Panc1 (cell line): ENCODE data around the gene DIDO1.

Experiments
- CTCF ChIP-seq: fragments of 450-650 bp; IDR thresholded peaks from 2 replicates; pipeline ENCODE4 v1.5.1; 2017; ENCODE audit warnings: mild to moderate bottlenecking
- POLR2AphosphoS5 ChIP-seq: IDR thresholded peaks from 2 replicates; pipeline ENCODE4 v1.6.1; 2012; ENCODE audit warnings: mild to moderate bottlenecking, low read depth, low read length, moderate library complexity
- SIN3A ChIP-seq: IDR thresholded peaks from 2 replicates; pipeline ENCODE4 v1.6.1; 2012; ENCODE audit warnings: low read depth, mild to moderate bottlenecking, low read length, moderate library complexity, borderline replicate concordance; ENCODE audit not compliant: insufficient read depth
- TCF7L2 ChIP-seq: IDR thresholded peaks from 2 replicates; pipeline ENCODE4 v1.6.1; 2011; ENCODE audit warnings: mild to moderate bottlenecking, low read depth, low read length, inconsistent platforms
- TF ChIP-seq, protein P1 (sequence below), 2 experiments: IDR thresholded peaks; 2 replicates each; pipeline ENCODE4 v1.6.1; 2011 to 2012; ENCODE audit warnings: low read depth in 2 of 2, control low read depth in 1 of 2, low read length in 1 of 2, mild to moderate bottlenecking in 1 of 2, moderate library complexity in 1 of 2; ENCODE audit not compliant: insufficient read depth in 1 of 2

- no peak for TF ChIP-seq CTCF
- TF ChIP-seq, protein P1, sequence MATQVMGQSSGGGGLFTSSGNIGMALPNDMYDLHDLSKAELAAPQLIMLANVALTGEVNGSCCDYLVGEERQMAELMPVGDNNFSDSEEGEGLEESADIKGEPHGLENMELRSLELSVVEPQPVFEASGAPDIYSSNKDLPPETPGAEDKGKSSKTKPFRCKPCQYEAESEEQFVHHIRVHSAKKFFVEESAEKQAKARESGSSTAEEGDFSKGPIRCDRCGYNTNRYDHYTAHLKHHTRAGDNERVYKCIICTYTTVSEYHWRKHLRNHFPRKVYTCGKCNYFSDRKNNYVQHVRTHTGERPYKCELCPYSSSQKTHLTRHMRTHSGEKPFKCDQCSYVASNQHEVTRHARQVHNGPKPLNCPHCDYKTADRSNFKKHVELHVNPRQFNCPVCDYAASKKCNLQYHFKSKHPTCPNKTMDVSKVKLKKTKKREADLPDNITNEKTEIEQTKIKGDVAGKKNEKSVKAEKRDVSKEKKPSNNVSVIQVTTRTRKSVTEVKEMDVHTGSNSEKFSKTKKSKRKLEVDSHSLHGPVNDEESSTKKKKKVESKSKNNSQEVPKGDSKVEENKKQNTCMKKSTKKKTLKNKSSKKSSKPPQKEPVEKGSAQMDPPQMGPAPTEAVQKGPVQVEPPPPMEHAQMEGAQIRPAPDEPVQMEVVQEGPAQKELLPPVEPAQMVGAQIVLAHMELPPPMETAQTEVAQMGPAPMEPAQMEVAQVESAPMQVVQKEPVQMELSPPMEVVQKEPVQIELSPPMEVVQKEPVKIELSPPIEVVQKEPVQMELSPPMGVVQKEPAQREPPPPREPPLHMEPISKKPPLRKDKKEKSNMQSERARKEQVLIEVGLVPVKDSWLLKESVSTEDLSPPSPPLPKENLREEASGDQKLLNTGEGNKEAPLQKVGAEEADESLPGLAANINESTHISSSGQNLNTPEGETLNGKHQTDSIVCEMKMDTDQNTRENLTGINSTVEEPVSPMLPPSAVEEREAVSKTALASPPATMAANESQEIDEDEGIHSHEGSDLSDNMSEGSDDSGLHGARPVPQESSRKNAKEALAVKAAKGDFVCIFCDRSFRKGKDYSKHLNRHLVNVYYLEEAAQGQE (IDR thresholded peaks at IDR 0.05; ENCODE audit: insufficient read depth in 1 of 2, low read depth in 2 of 2, low read length in 1 of 2): no peak
- no peak for TF ChIP-seq POLR2AphosphoS5
- TF ChIP-seq TCF7L2: no peak
- TF ChIP-seq SIN3A: no peak
Measured at GRCh38 chr20:62836967-62837490, 89.3 kb downstream of the DIDO1 start.
